ENCODE results near the gene UNC13B. TPM values are rescaled to one million over a fixed set of nuclear protein-coding genes. Genes with fewer than 3 reads are reported as not detected.
"Not testable (repeated sequence)": the region's sequence is repeated elsewhere in the genome, so short reads cannot be mapped to it uniquely, and the experiment has no call there.

The UNC13B gene
- total RNA-seq, 6 experiments from 2014 or later: 18.2 to 21.4 (median 19.7) TPM

DNA sequence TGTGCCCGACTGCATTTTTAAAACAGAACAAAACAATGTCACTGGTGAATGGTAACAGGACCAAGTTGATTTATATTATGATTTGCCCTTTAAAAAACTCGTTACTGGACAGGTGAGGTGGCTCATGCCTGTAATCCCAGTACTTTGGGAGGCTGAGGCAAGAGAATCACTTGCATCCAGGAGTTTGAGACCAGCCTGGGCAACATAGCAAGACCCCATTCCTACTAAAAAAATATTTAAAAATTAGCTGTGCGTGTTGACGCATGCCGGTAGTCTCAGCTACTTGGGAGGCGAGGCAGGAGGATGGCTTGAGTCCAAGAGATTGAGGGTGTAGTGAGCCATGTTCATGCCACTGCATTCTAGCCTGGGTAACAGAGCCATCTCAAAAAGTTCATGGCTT is 7.2 kb downstream of the UNC13B start:
- Mint-ChIP-seq H3K36me3 (ENCODE audit: low read depth) (no peaks in the 10 kb centered on the region; the same call in 1 of the 2 replicates), H3K4me3 (no peak overlapping the region), H3K27me3 (ENCODE audit: insufficient read depth) (peaks cover 3% of the 10 kb centered on the region; the same call in 1 of the 2 replicates), H3K9me3 (no peaks in the 10 kb centered on the region), H3K4me1 (ENCODE audit: low read depth) (peaks cover 23% of the 10 kb centered on the region), H3K27ac (no peak overlapping the region)
- TF ChIP-seq, protein P1, sequence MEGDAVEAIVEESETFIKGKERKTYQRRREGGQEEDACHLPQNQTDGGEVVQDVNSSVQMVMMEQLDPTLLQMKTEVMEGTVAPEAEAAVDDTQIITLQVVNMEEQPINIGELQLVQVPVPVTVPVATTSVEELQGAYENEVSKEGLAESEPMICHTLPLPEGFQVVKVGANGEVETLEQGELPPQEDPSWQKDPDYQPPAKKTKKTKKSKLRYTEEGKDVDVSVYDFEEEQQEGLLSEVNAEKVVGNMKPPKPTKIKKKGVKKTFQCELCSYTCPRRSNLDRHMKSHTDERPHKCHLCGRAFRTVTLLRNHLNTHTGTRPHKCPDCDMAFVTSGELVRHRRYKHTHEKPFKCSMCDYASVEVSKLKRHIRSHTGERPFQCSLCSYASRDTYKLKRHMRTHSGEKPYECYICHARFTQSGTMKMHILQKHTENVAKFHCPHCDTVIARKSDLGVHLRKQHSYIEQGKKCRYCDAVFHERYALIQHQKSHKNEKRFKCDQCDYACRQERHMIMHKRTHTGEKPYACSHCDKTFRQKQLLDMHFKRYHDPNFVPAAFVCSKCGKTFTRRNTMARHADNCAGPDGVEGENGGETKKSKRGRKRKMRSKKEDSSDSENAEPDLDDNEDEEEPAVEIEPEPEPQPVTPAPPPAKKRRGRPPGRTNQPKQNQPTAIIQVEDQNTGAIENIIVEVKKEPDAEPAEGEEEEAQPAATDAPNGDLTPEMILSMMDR (IDR thresholded peaks at IDR 0.05): no peak
- DNase-seq: no peak

DNA sequence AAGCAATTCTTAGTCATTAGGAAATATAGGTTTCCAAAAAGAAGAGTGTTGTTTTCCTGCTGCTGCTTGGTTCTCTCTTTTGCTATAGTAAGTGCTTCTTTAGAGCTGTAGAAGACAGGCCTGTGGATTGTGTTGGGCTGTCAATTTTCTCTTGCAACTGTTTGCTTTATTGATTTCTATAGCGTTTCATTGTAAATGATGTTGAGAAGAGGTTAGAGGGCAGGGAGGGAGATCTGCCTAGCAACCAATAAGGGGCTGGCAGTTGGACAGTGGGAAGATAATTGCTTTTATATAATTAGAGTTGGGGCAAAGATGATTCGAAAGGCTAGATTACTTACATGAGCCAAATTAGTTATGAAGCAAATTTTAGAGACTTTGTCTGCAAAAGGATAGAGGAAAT is 11.1 kb downstream of the UNC13B start:
- H3K27me3 Mint-ChIP-seq (ENCODE audit: insufficient read depth): peaks cover 3% of the 10 kb centered on the region; the same call in 1 of the 2 replicates
- TF ChIP-seq, protein P1 (IDR thresholded peaks at IDR 0.05): no peak
- peaks cover 9% of the 10 kb centered on the region for H3K4me1 Mint-ChIP-seq (ENCODE audit: low read depth)
- no peak overlapping the region for H3K27ac Mint-ChIP-seq
- H3K9me3 Mint-ChIP-seq: no peaks in the 10 kb centered on the region
- no peak for DNase-seq
- no peaks in the 10 kb centered on the region for H3K36me3 Mint-ChIP-seq (ENCODE audit: low read depth)
- H3K4me3 Mint-ChIP-seq: no peak overlapping the region

DNA sequence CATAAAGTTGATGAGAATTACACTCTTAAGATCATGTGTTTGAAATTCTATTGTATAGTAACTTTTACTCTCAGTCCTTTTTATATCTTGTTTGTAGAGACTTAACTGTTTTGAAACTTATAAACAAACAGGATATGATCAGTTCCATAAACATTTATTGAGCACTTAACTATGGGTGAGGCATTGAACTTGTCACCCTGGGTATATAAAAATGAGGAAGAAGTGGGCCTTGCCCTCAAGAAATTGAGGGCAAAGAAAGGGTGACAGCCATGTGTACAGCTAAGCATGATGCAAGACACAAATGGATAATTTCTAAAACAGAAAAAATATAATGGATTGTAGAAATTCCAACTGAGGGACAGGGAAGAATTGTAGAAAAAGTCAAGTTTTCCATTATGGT is 15.7 kb downstream of the UNC13B start:
- no peak overlapping the region for H3K27ac Mint-ChIP-seq
- no peaks in the 10 kb centered on the region for H3K36me3 Mint-ChIP-seq (ENCODE audit: low read depth)
- peaks cover 3% of the 10 kb centered on the region; the same call in 1 of the 2 replicates for H3K27me3 Mint-ChIP-seq (ENCODE audit: insufficient read depth)
- no peaks in the 10 kb centered on the region for H3K9me3 Mint-ChIP-seq
- TF ChIP-seq, protein P1 (IDR thresholded peaks at IDR 0.05): no peak
- no peak overlapping the region for H3K4me3 Mint-ChIP-seq
- H3K4me1 Mint-ChIP-seq (ENCODE audit: low read depth): peaks cover 6% of the 10 kb centered on the region
- DNase-seq: no peak

DNA sequence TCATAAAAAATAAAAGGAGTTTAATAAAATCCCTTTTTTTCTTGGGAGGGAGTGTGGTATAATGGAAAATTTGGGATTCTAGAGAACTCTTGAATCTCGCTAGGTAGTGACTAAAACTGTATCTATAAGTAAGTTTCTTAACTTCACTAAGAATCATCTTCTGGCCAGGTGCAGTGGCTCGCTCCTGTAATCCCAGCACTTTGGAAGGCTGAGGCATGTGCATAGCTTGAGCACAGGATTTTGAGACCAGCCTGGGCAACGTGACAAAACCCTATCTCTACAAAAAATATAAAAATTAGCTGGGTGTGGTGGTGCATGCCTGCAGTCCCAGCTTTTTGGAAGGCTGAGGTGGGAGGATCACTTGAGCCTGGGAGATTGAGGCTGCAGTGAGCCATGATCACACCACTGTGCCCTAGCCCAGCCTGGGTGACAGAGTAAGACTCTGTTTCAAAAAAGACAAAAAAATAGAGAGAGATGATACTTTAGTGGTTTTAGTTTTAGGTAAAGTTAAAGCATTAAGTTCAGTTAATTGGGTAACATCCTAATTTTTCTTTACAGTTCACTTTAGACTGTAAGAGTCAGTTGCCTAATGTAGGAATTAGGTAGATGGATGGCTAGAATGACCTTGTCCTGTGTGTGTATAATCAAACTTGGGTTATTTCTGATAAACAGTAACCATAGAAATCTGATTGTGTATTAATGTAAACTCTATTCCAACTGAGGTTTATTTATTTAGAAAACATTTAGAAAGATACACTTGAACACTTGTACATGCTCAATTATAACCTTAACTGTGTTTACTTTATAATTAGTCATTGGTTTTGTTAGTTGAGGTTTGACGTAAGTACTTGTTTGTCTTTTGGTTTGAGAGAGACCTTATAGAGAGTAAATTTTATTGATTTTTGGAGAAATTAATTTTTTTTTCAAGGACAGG is 17.8 kb downstream of the UNC13B start:
- no peaks in the 10 kb centered on the region for H3K4me1 Mint-ChIP-seq (ENCODE audit: low read depth)
- H3K36me3 Mint-ChIP-seq (ENCODE audit: low read depth): no peaks in the 10 kb centered on the region

DNA sequence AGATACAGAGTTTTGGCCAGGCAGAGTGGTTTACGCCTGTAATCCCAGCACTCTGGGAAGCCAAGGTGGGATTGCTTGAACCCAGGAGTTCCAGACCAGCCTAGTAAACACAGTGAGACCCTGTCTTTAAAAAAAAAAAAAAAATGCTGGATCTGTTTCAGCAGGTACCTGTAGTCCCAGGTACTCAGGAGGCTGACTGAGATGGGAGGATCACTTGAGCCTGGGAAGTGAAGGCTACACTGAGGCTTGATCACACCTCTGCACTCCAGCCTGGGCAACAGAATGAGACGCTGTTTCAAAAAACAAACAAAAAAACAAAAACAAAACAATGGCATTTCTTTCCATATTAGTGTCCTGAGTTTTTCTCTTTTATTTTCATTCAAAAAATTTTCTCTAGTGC is 19.0 kb downstream of the UNC13B start:
- no peaks in the 10 kb centered on the region for H3K27me3 Mint-ChIP-seq (ENCODE audit: insufficient read depth)
- TF ChIP-seq, protein P1 (IDR thresholded peaks at IDR 0.05): no peak
- H3K4me1 Mint-ChIP-seq (ENCODE audit: low read depth): no peaks in the 10 kb centered on the region
- no peaks in the 10 kb centered on the region for H3K9me3 Mint-ChIP-seq
- DNase-seq: no peak
- H3K4me3 Mint-ChIP-seq: no peak overlapping the region
- H3K27ac Mint-ChIP-seq: no peak overlapping the region
- no peaks in the 10 kb centered on the region for H3K36me3 Mint-ChIP-seq (ENCODE audit: low read depth)

More for the DNA sequence above, 17.8 kb downstream of the UNC13B start:
- no peak overlapping the region for H3K27ac Mint-ChIP-seq
- no peaks in the 10 kb centered on the region for H3K9me3 Mint-ChIP-seq
- H3K27me3 Mint-ChIP-seq (ENCODE audit: insufficient read depth): no peaks in the 10 kb centered on the region
- TF ChIP-seq, protein P1 (IDR thresholded peaks at IDR 0.05): no peak
- DNase-seq: no peak
- H3K4me3 Mint-ChIP-seq: no peak overlapping the region

DNA sequence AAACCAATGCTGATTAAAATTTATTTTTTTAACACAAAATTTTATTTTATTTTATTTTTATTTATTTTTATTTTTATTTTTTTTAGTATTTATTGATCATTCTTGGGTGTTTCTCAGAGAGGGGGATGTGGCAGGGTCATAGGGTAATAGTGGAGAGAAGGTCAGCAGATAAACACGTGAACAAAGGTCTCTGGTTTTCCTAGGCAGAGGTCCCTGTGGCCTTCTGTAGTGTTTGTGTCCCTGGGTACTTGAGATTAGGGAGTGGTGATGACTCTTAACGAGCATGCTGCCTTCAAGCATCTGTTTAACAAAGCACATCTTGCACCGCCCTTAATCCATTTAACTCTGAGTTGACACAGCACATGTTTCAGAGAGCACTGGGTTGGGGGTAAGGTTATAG is 20.6 kb downstream of the UNC13B start:
- H3K27me3 Mint-ChIP-seq (ENCODE audit: insufficient read depth); H3K4me3 Mint-ChIP-seq; H3K4me1 Mint-ChIP-seq (ENCODE audit: low read depth); DNase-seq; H3K27ac Mint-ChIP-seq; H3K9me3 Mint-ChIP-seq; H3K36me3 Mint-ChIP-seq (ENCODE audit: low read depth): not testable (repeated sequence)

DNA sequence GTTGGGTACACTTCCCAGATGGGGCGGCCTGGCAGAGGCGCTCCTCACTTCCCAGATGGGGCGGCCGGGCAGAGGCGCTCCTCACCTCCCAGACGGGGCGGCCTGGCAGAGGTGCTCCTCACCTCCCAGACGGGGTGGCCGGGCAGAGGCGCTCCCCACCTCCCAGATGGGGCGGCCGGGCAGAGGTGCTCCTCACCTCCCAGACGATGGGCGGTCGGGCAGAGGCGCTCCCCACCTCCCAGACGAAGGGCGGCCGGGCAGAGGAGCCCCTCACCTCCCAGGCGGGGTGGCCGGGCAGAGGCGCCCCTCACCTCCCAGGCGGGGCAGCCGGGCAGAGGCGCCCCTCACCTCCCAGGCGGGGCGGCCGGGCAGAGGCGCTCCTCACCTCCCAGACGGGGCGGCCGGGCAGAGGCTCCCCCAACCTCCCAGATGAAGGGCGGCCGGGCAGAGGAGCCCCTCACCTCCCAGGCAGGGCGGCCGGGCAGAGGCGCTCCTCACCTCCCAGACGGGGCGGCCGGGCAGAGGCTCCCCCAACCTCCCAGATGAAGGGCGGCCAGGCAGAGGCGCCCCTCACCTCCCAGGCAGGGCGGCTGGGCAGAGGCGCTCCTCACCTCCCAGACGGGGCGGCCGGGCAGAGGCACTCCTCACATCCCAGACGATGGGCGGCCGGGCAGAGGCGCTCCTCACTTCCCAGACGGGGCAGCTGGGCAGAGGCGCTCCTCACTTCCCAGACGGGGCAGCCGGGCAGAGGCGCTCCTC is 21.4 kb downstream of the UNC13B start:
- not testable (repeated sequence) for H3K4me3 Mint-ChIP-seq

DNA sequence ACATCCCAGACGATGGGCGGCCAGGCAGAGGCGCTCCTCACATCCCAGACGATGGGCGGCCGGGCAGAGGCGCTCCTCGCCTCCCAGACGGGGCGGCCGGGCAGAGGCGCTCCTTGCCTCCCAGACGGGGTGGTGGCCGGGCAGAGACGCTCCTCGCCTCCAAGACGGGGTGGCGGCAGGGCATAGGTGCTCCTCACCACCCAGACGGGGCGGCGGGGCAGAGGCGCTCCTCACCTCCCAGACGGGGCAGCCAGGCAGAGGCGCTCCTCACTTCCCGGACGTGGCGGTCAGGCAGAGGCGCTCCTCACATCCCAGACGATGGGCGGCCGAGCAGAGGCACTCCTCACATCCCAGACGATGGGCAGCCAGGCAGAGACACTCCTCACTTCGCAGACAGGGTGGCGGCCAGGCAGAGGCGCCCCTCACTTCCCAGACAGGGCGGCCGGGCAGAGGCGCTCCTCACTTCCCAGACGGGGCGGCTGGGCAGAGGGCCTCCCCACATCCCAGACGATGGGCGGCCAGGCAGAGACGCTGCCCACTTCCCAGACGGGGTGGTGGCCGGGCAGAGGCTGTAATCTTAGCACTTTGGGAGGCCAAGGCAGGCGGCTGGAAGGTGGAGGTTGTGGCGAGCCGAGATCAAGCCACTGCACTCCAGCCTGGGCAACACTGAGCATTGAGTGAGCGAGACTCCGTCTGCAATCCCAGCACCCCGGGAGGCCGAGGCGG is 22.1 kb downstream of the UNC13B start:
- not testable (repeated sequence) for H3K4me1 Mint-ChIP-seq (ENCODE audit: low read depth); H3K27me3 Mint-ChIP-seq (ENCODE audit: insufficient read depth); H3K4me3 Mint-ChIP-seq; DNase-seq; H3K36me3 Mint-ChIP-seq (ENCODE audit: low read depth); H3K9me3 Mint-ChIP-seq; H3K27ac Mint-ChIP-seq

More for the DNA sequence above, 21.4 kb downstream of the UNC13B start:
- H3K36me3 Mint-ChIP-seq (ENCODE audit: low read depth); H3K9me3 Mint-ChIP-seq; DNase-seq; H3K4me1 Mint-ChIP-seq (ENCODE audit: low read depth); H3K27ac Mint-ChIP-seq; H3K27me3 Mint-ChIP-seq (ENCODE audit: insufficient read depth): not testable (repeated sequence)
